Mesenchymal stem cell (in vitro differentiated cells and primary cell): ENCODE results near the gene KDM3A.

Experiments
- DNase-seq: peaks from one replicate; pipeline ENCODE4 v3.0.0-alpha.2; 2013
- H2AFZ ChIP-seq: one replicate; pipeline ENCODE4 v1.6.1; 2013; ENCODE audit warnings: low read depth, mild to moderate bottlenecking, control low read depth, inconsistent platforms, low read length, moderate library complexity
- H2AK5ac ChIP-seq: 2 replicates; pipeline ENCODE4 v1.6.1; 2013; ENCODE audit warnings: low read length, moderate library complexity, mild to moderate bottlenecking, inconsistent platforms; ENCODE audit not compliant: severe bottlenecking
- H2BK120ac ChIP-seq: one replicate; pipeline ENCODE4 v1.6.1; 2013; ENCODE audit warnings: low read depth, mild to moderate bottlenecking, inconsistent platforms, low read length, moderate library complexity
- H2BK12ac ChIP-seq, 2 experiments: one replicate each; pipeline ENCODE4 v1.6.1; 2013; ENCODE audit warnings: inconsistent platforms in 2 of 2, low read length in 2 of 2, mild to moderate bottlenecking in 2 of 2, moderate library complexity in 2 of 2, control low read depth in 1 of 2
- H2BK15ac ChIP-seq: one replicate; pipeline ENCODE4 v1.6.1; 2013; ENCODE audit warnings: mild to moderate bottlenecking, low read depth, inconsistent platforms; ENCODE audit not compliant: poor library complexity, severe bottlenecking
- H2BK5ac ChIP-seq: 2 replicates; pipeline ENCODE4 v1.6.1; 2013; ENCODE audit warnings: low read depth, mild to moderate bottlenecking, low read length, control low read depth, inconsistent platforms; ENCODE audit not compliant: poor library complexity, severe bottlenecking
- H3K14ac ChIP-seq, 2 experiments: one replicate each; pipeline ENCODE4 v1.6.1; 2013; ENCODE audit warnings: inconsistent platforms in 2 of 2, low read length in 2 of 2, control low read depth in 1 of 2, mild to moderate bottlenecking in 1 of 2, moderate library complexity in 1 of 2
- H3K18ac ChIP-seq, 2 experiments: one replicate each; pipeline ENCODE4 v1.6.1; 2013; ENCODE audit warnings: inconsistent platforms in 2 of 2, low read length in 2 of 2, control low read depth in 1 of 2, low read depth in 1 of 2, mild to moderate bottlenecking in 1 of 2
- H3K23ac ChIP-seq, 2 experiments: one replicate each; pipeline ENCODE4 v1.6.1; 2013; ENCODE audit warnings: inconsistent platforms in 2 of 2, low read length in 2 of 2, mild to moderate bottlenecking in 2 of 2, moderate library complexity in 2 of 2, control low read depth in 1 of 2
- H3K27ac ChIP-seq: 2 replicates; pipeline ENCODE4 v1.5.1; 2013; ENCODE audit warnings: mild to moderate bottlenecking, moderate library complexity, low read length, control low read depth, inconsistent platforms; ENCODE audit not compliant: poor library complexity, severe bottlenecking
- H3K27me3 ChIP-seq, 2 experiments: 2 replicates each; pipeline versions ENCODE4 v1.6.1 to v1.7.0; 2013; ENCODE audit warnings: low read length in 2 of 2, mild to moderate bottlenecking in 2 of 2, moderate library complexity in 2 of 2, control low read depth in 1 of 2, inconsistent platforms in 1 of 2; ENCODE audit not compliant: control insufficient read depth in 1 of 2, insufficient read depth in 1 of 2
- H3K36me3 ChIP-seq, 2 experiments: 2 replicates each; pipeline versions ENCODE4 v1.6.1 to v1.7.0; 2013; ENCODE audit warnings: low read length in 2 of 2, control low read depth in 1 of 2, inconsistent platforms in 1 of 2, low read depth in 1 of 2, mild to moderate bottlenecking in 1 of 2; ENCODE audit not compliant: insufficient read depth in 2 of 2, control insufficient read depth in 1 of 2
- H3K4ac ChIP-seq, 2 experiments: one replicate each; pipeline ENCODE4 v1.6.1; 2013; ENCODE audit warnings: inconsistent platforms in 2 of 2, low read length in 2 of 2, mild to moderate bottlenecking in 2 of 2, moderate library complexity in 2 of 2, control low read depth in 1 of 2, low read depth in 1 of 2
- H3K4me1 ChIP-seq: 2 replicates; pipeline ENCODE4 v1.6.1; 2013; ENCODE audit warnings: low read depth, low read length, control low read depth; ENCODE audit not compliant: control insufficient read depth, insufficient read depth
- H3K4me2 ChIP-seq: 2 replicates; pipeline ENCODE4 v1.6.1; 2013; ENCODE audit warnings: low read length, mild to moderate bottlenecking, inconsistent platforms; ENCODE audit not compliant: poor library complexity, severe bottlenecking
- H3K4me3 ChIP-seq, 2 experiments: 2 replicates each; pipeline versions ENCODE4 v1.5.1 to v1.7.0; 2013; ENCODE audit warnings: low read length in 2 of 2, mild to moderate bottlenecking in 2 of 2, control low read depth in 1 of 2, low read depth in 1 of 2; ENCODE audit not compliant: insufficient read depth in 1 of 2
- H3K79me1 ChIP-seq: replicated peaks from 2 replicates; pipeline ENCODE4 v1.6.1; 2013; ENCODE audit warnings: mild to moderate bottlenecking, control low read depth, low read length, inconsistent platforms; ENCODE audit not compliant: poor library complexity, severe bottlenecking
- H3K9ac ChIP-seq: 2 replicates; pipeline ENCODE4 v1.7.0; 2013; ENCODE audit warnings: mild to moderate bottlenecking, low read length, moderate library complexity
- H3K9me3 ChIP-seq: 2 replicates; pipeline ENCODE4 v1.7.0; 2013; ENCODE audit warnings: mild to moderate bottlenecking, low read length; ENCODE audit not compliant: control insufficient read depth
- H4K8ac ChIP-seq: one replicate; pipeline ENCODE4 v1.6.1; 2013; ENCODE audit warnings: inconsistent platforms, mild to moderate bottlenecking, low read length, moderate library complexity
- H4K91ac ChIP-seq: one replicate; pipeline ENCODE4 v1.6.1; 2013; ENCODE audit warnings: mild to moderate bottlenecking, low read length, inconsistent platforms
- WGBS: methylation state at CpG from one replicate; pipeline ENCODE4 v1.1.7; 2013; ENCODE audit warnings: mixed read lengths; 5-methylcytosine and 5-hydroxymethylcytosine counted together

Gene KDM3A

DNA sequence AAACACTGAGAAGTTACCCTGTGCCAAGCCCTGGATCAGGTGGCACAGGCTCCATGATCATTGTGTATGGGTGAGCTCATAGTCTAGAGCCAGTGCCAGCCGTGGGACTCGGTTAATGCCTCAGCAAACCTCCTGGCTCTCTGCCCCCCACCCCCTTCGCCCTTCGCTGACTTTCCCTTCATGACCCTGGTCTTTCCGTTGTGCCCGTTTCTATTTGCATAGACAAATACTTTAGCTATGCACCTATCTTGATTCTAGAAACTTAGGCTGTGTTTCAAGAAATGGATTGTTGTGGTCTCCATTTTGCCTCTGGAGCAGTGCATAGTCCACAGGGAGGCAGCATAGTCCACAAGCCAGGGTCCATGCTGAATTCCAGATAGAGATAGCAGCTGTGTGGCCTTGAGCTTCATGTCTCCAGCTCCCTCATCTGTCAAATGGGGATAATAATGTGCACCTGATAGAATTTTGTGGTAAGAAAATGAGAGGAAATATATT lies 44.8 kb upstream of the KDM3A start:
- Histone ChIP-seq H2AFZ (no peak overlapping the region), H2BK15ac (no peak overlapping the region), H3K18ac (no peak overlapping the region), H3K9me3 (no peaks in the 10 kb centered on the region), H4K8ac (no peak overlapping the region), H3K9ac (no peak overlapping the region), H3K4me3 (no peak overlapping the region), H3K14ac (no peak overlapping the region), H3K27me3 (peaks cover 0 to 18% of the 10 kb centered on the region in 2 experiments), H3K27ac (no peak overlapping the region), H2AK5ac (no peak overlapping the region), H3K4me2 (no peak overlapping the region), H3K36me3 (no peaks in the 10 kb centered on the region), H3K79me1 (no peaks in the 10 kb centered on the region), H3K23ac (no peak overlapping the region), H2BK5ac (no peak overlapping the region), H3K4ac (no peak overlapping the region), H2BK12ac (no peak overlapping the region), H2BK120ac (no peak overlapping the region), H4K91ac (no peak overlapping the region), H3K4me1 (peaks cover 1% of the 10 kb centered on the region)
- no peak for DNase-seq
- WGBS, result 93% methylated on average over 3 of the region's 6 CpGs

DNA sequence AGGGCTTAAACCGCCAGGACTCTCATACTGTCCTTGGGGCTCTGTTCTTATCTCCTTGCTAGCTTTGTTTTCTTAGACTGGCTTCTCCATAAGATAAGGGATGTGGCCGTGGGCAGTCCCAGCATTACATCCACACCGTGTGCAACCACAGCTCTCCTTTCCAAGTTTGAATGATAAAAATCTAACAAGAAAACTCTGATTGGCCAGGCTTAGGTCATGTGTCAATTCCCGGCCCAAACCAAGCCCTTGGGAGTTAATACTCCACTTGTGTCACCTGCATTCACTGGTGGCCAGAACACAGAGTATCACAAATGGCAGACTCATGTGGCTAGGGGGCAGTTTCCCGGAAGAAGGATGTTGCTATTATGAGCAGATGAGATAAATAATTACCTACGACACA lies 43.2 kb upstream of the KDM3A start:
- Histone ChIP-seq H2BK12ac (no peak overlapping the region), H3K27me3 (peaks cover 0 to 18% of the 10 kb centered on the region in 2 experiments), H3K4me3 (no peak overlapping the region), H2AFZ (no peak overlapping the region), H2AK5ac (no peak overlapping the region), H2BK15ac (no peak overlapping the region), H2BK120ac (no peak overlapping the region), H4K91ac (no peak overlapping the region), H3K9me3 (no peaks in the 10 kb centered on the region), H3K4me2 (no peak overlapping the region), H3K79me1 (no peaks in the 10 kb centered on the region), H3K27ac (no peak overlapping the region), H2BK5ac (no peak overlapping the region), H3K36me3 (no peaks in the 10 kb centered on the region), H3K4me1 (peaks cover 1% of the 10 kb centered on the region), H3K9ac (no peak overlapping the region), H3K18ac (no peak overlapping the region), H3K4ac (no peak overlapping the region), H4K8ac (no peak overlapping the region), H3K14ac (no peak overlapping the region), H3K23ac (no peak overlapping the region)
- DNase-seq, result no peak
- WGBS, result 79% methylated on average over 6 of the region's 6 CpGs

DNA sequence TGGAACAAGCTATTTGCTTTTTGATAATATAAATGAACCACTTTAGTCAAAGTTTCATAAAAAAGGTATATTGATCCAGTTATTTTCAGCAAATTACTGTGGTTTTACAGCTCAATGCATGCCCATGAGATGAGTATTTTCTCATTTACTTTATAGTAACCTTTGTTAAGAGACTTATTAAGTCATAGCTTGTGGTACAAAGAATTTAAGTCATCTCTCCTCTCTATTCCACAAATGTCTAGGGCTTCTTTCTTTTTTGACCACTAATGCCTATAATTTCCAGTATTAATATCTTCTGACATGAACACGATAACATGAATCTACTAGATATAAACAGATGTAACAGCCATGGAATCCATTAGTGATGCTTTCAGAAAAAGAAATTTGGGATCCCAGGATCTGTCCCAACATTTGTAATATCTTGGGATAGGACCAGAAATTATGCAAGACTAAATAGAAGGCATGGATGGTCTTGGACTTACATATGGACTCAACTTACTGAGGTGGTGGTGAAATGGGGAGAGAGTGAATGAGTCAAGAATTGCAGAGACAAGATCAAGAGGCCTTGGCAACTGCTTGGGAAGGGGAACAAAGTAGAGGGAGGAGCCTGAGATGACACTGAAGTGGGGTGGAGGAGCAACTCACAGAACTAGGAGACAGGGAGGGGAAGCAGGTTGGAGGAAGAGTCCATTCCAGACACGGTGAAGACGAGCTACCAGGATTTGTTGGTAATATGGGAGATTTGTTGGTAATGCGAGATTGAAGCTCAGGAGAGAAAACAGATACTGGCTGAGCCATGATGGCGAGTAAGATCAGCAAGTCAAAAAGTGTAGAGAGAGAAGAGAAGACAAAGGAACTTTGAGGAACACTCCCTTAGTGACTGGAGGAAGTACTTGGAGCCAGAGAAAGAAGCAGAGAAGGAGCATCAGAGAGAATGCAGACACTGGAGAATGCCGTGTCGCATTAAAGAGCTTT lies 42.4 kb upstream of the KDM3A start:
- H2BK120ac ChIP-seq, result no peak overlapping the region
- H4K91ac ChIP-seq, result no peak overlapping the region
- 88% methylated on average over 6 of the region's 7 CpGs for whole genome bisulfite sequencing
- H3K36me3 ChIP-seq, result no peaks in the 10 kb centered on the region
- DNase-seq, result no peak
- no peaks in the 10 kb centered on the region for H3K4me1 ChIP-seq
- no peak overlapping the region for H2BK5ac ChIP-seq
- no peak overlapping the region for H3K18ac ChIP-seq
- H3K14ac ChIP-seq, result no peak overlapping the region
- no peak overlapping the region for H4K8ac ChIP-seq
- H3K4me3 ChIP-seq, result no peak overlapping the region
- H3K79me1 ChIP-seq, result no peaks in the 10 kb centered on the region
- H2AK5ac ChIP-seq, result no peak overlapping the region
- no peak overlapping the region for H2AFZ ChIP-seq
- no peak overlapping the region for H3K4me2 ChIP-seq
- no peak overlapping the region for H3K9ac ChIP-seq
- no peaks in the 10 kb centered on the region for H3K9me3 ChIP-seq
- H2BK15ac ChIP-seq, result no peak overlapping the region
- H3K27ac ChIP-seq, result no peak overlapping the region
- no peak overlapping the region for H3K23ac ChIP-seq
- H2BK12ac ChIP-seq, result no peak overlapping the region
- H3K27me3 ChIP-seq, result peaks cover 0 to 18% of the 10 kb centered on the region in 2 experiments
- H3K4ac ChIP-seq, result no peak overlapping the region

DNA sequence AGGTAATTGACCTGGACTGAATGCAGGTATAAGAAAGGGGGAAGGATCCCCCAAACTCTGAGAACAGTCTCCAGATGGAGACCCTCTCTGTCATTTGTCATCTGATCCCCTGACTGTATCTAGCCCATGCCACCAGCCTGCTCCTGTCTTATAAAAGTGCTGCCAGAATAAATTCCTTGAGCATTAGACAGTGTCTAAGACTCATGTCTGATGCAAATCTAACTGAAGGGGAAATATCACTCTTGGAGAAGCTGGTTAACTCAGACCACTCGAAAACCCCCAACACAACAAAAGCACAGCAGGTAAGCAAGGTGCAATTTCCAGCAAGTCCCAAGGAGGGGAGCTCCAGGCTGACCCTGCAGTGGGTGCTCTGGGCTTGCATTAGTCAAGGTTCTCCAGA lies 40.9 kb upstream of the KDM3A start:
- WGBS, result 44% methylated on average over 1 of the region's 1 CpG
- no peak overlapping the region for H4K8ac ChIP-seq

More for the DNA sequence above, 40.9 kb upstream of the KDM3A start:
- no peak overlapping the region for H2BK120ac ChIP-seq
- H3K4me3 ChIP-seq, result no peak overlapping the region
- H3K36me3 ChIP-seq, result no peaks in the 10 kb centered on the region
- H2BK15ac ChIP-seq, result no peak overlapping the region
- no peak overlapping the region for H2BK5ac ChIP-seq
- DNase-seq, result no peak
- no peak overlapping the region for H3K4me2 ChIP-seq
- no peak overlapping the region for H3K9ac ChIP-seq
- no peak overlapping the region for H3K14ac ChIP-seq
- H3K9me3 ChIP-seq, result no peaks in the 10 kb centered on the region
- H3K79me1 ChIP-seq, result no peaks in the 10 kb centered on the region
- H4K91ac ChIP-seq, result no peak overlapping the region
- H2AK5ac ChIP-seq, result no peak overlapping the region
- no peak overlapping the region for H3K23ac ChIP-seq
- no peak overlapping the region for H2AFZ ChIP-seq
- no peaks in the 10 kb centered on the region for H3K4me1 ChIP-seq
- H3K4ac ChIP-seq, result no peak overlapping the region
- no peak overlapping the region for H3K27ac ChIP-seq
- H3K27me3 ChIP-seq, result peaks cover 0 to 18% of the 10 kb centered on the region in 2 experiments
- no peak overlapping the region for H2BK12ac ChIP-seq
- H3K18ac ChIP-seq, result no peak overlapping the region
